SK-N-MC (cell line): ENCODE measurements around the gene MRPS7.

Source experiments
- EZH2 ChIP-seq: fragments of 200-600 bp; sonication (generic); IDR thresholded peaks from one replicate; pipeline ENCODE4 v1.6.1; 2017; ENCODE audit warnings: antibody characterized with exemption
- POLR2AphosphoS5 ChIP-seq: IDR thresholded peaks from 2 replicates; pipeline ENCODE4 v1.6.1; 2012; ENCODE audit warnings: mild to moderate bottlenecking, low read depth, low read length, borderline replicate concordance

DNA sequence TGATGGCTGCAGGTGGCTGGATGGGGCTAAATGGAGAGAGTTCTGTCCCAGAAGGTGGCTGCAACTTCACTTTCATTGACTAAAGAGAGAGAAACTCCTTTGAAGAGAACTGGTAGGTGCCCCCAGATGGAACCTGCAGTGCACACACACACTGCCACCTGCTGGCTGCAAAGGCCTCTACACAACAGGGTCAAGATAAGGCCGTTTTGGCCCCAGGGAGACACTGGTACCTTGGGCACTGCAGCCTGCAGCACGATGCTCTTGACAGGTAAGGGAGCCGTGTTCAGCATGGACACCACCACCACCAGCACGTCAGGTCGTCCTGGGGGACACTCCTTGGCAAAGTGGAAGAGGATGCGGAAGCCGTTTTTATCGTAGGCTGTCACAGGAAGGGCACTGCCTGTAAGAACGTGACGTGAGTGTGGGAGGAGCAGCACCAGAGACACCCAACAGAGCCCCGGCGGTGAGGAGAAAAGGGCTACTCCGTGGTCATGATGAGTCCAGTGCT lies 22.9 kb upstream of the MRPS7 start:
- no peak; the same call in 1 of the 2 replicates for TF ChIP-seq POLR2AphosphoS5
- TF ChIP-seq EZH2 = no peak
